ENCODE data around the gene NBAS.

- TF ChIP-seq USF2 (IDR thresholded peaks at IDR 0.05) = no peak
- no peak for TF ChIP-seq ATOH8 (CRISPR knock-in tag; IDR thresholded peaks at IDR 0.05; ENCODE audit: low read depth)
- TF ChIP-seq CTCF (IDR thresholded peaks at IDR 0.05) = no peak
- TF ChIP-seq PBX3 (IDR thresholded peaks at IDR 0.05) = no peak
- no peak for TF ChIP-seq TP53 (CRISPR knock-in tag; IDR thresholded peaks at IDR 0.05)
- no peak for TF ChIP-seq FOSB (CRISPR knock-in tag; IDR thresholded peaks at IDR 0.05)
- no peak for TF ChIP-seq JUN (IDR thresholded peaks at IDR 0.05)
- TF ChIP-seq PHF8 (IDR thresholded peaks at IDR 0.05; ENCODE audit: borderline replicate concordance, low read depth) = no peak
- TF ChIP-seq CHD4 (IDR thresholded peaks at IDR 0.05; ENCODE audit: borderline replicate concordance) = no peak
- TF ChIP-seq RAD21 (conservative IDR thresholded peaks at IDR 0.05 in 1 of 2, IDR thresholded peaks at IDR 0.05 in 1 of 2) = no peak
- no peak for TF ChIP-seq HEYL (CRISPR knock-in tag; IDR thresholded peaks at IDR 0.05)
- TF ChIP-seq POLR2A (IDR thresholded peaks at IDR 0.05; ENCODE audit: low read length) = no peak
- TF ChIP-seq MAZ (IDR thresholded peaks at IDR 0.05; ENCODE audit: borderline replicate concordance, low read depth, low read length) = no peak
- no peak for TF ChIP-seq MAX (IDR thresholded peaks at IDR 0.05)
Measured at GRCh38 chr2:15117409-15118050, 443.6 kb downstream of the NBAS start.

Data from A549 (cell line).